H1 (cell line): ENCODE results near the gene GCHFR. TPM values are rescaled to one million over a fixed set of nuclear protein-coding genes. Genes with fewer than 3 reads are reported as not detected.

Experiments
- CTCF ChIA-PET: fragments of 300-600 bp; sonication (Branson Sonifier 250); formaldehyde crosslinking; loops from one replicate; lab custom pipeline; 2021; ENCODE audit not compliant: partially characterized antibody; lab: Charles Lee
- POLR2A ChIA-PET: fragments of 300-600 bp; sonication (Branson Sonifier 250); formaldehyde crosslinking; loops from one replicate; lab custom pipeline; 2021; ENCODE audit warnings: inconsistent platforms; ENCODE audit not compliant: partially characterized antibody; lab: Charles Lee
- DNase-seq, 2 experiments: peaks; one replicate each; pipeline versions ENCODE4 v3.0.0 to v3.0.0-alpha.2; 2010 to 2022; ENCODE audit warnings: low spot score in 2 of 2, low read depth in 1 of 2, mixed read lengths in 1 of 2
- FAIRE-seq: peaks from 2 replicates; lab custom pipeline; 2011; peaks lifted over from hg19 to GRCh38; lab: Jason Lieb, UNC
- H2AFZ ChIP-seq: 2 replicates; pipeline ENCODE4 v1.8.1; 2012; ENCODE audit warnings: low read length, inconsistent platforms
- H2AK5ac ChIP-seq: 2 replicates; pipeline ENCODE4 v1.6.1; 2013; ENCODE audit warnings: low read depth, low read length
- H2BK120ac ChIP-seq: replicated peaks from 2 replicates; pipeline ENCODE3; 2013; ENCODE audit warnings: low read depth, low read length, inconsistent platforms
- H2BK12ac ChIP-seq: 2 replicates; pipeline ENCODE4 v1.6.1; 2013; ENCODE audit warnings: low read depth, low read length
- H2BK15ac ChIP-seq: 2 replicates; pipeline ENCODE4 v1.6.1; 2013; ENCODE audit warnings: low read length
- H2BK20ac ChIP-seq: 2 replicates; pipeline ENCODE4 v1.6.1; 2013; ENCODE audit warnings: low read length
- H2BK5ac ChIP-seq: 2 replicates; pipeline ENCODE4 v1.6.1; 2013; ENCODE audit warnings: low read depth, low read length
- H3K14ac ChIP-seq: 2 replicates; pipeline ENCODE4 v1.6.1; 2013; ENCODE audit warnings: inconsistent platforms; ENCODE audit not compliant: insufficient read length
- H3K18ac ChIP-seq: 2 replicates; pipeline ENCODE4 v1.6.1; 2013; ENCODE audit warnings: low read length; ENCODE audit errors: extremely low read depth
- H3K23ac ChIP-seq: 2 replicates; pipeline ENCODE4 v1.6.1; 2013; ENCODE audit warnings: inconsistent platforms; ENCODE audit not compliant: insufficient read length
- H3K23me2 ChIP-seq: 2 replicates; pipeline ENCODE4 v1.6.1; 2013; ENCODE audit warnings: low read depth, low read length
- H3K27ac ChIP-seq: 2 replicates; pipeline ENCODE4 v1.6.1; 2011; ENCODE audit warnings: low read depth, low read length, inconsistent platforms
- H3K27me3 ChIP-seq, 4 experiments: replicated peaks in 1 of 4; 1 replicate in 1 of 4; 2 replicates in 3 of 4; pipeline versions ENCODE4 v1.6.1 to v1.8.1; 2011 to 2013; ENCODE audit warnings: low read length in 3 of 4, mild to moderate bottlenecking in 3 of 4, inconsistent platforms in 2 of 4, mixed read lengths in 2 of 4, moderate library complexity in 1 of 4; ENCODE audit not compliant: control insufficient read depth in 3 of 4, insufficient read depth in 3 of 4; ENCODE audit errors: extremely low read depth in 1 of 4
- H3K36me3 ChIP-seq, 4 experiments: 2 replicates each; pipeline versions ENCODE4 v1.6.1 to v1.8.1; 2011 to 2013; ENCODE audit warnings: mild to moderate bottlenecking in 4 of 4, low read length in 3 of 4, moderate library complexity in 2 of 4, control low read depth in 1 of 4, inconsistent platforms in 1 of 4; ENCODE audit not compliant: insufficient read depth in 4 of 4, control insufficient read depth in 2 of 4
- H3K4ac ChIP-seq: replicated peaks from 2 replicates; pipeline ENCODE3; 2013; ENCODE audit warnings: low read length, low read depth, mixed read lengths, inconsistent platforms; ENCODE audit not compliant: insufficient read length
- H3K4me1 ChIP-seq, 4 experiments: replicated peaks in 1 of 4; 1 replicate in 1 of 4; 2 replicates in 3 of 4; pipeline versions ENCODE4 v1.6.1 to v1.8.1; 2011 to 2013; ENCODE audit warnings: low read length in 3 of 4, inconsistent platforms in 2 of 4, mixed read lengths in 1 of 4; ENCODE audit not compliant: insufficient read depth in 4 of 4, control insufficient read depth in 3 of 4
- H3K4me2 ChIP-seq, 2 experiments: 2 replicates each; pipeline versions ENCODE4 v1.6.1 to v1.8.1; 2011 to 2013; ENCODE audit warnings: low read depth in 2 of 2, low read length in 2 of 2, control low read depth in 1 of 2, inconsistent platforms in 1 of 2, mild to moderate bottlenecking in 1 of 2; ENCODE audit not compliant: insufficient read depth in 1 of 2
- H3K4me3 ChIP-seq, 4 experiments: fragments of 200-600, 300-600 bp in 1 of 4; sonication (generic), shearing (Covaris generic), sonication (Bioruptor Twin) in 1 of 4; 2 replicates each; pipeline versions ENCODE4 v1.5.1 to v1.8.1; 2011 to 2016; ENCODE audit warnings: low read length in 4 of 4, low read depth in 3 of 4, control low read depth in 2 of 4, inconsistent platforms in 2 of 4, mild to moderate bottlenecking in 2 of 4, mixed read lengths in 1 of 4, moderate library complexity in 1 of 4; ENCODE audit not compliant: insufficient read depth in 2 of 4; ENCODE audit errors: extremely low read depth in 1 of 4
- H3K56ac ChIP-seq: replicated peaks from 2 replicates; pipeline ENCODE3; 2013; ENCODE audit warnings: low read depth, mild to moderate bottlenecking, mixed read lengths, low read length, inconsistent platforms; ENCODE audit not compliant: insufficient read length
- H3K79me1 ChIP-seq: 2 replicates; pipeline ENCODE4 v1.6.1; 2013; ENCODE audit warnings: low read depth, low read length, control low read depth
- H3K79me2 ChIP-seq, 2 experiments: 2 replicates each; pipeline versions ENCODE4 v1.6.1 to v1.8.1; 2012 to 2013; ENCODE audit warnings: low read length in 2 of 2, mild to moderate bottlenecking in 2 of 2, inconsistent platforms in 1 of 2; ENCODE audit not compliant: insufficient read depth in 2 of 2, control insufficient read depth in 1 of 2
- H3K9ac ChIP-seq, 4 experiments: replicated peaks in 1 of 4; 1 replicate in 1 of 4; 2 replicates in 3 of 4; pipeline versions ENCODE4 v1.6.1 to v1.8.1; 2011 to 2013; ENCODE audit warnings: low read depth in 3 of 4, low read length in 3 of 4, control low read depth in 2 of 4, mild to moderate bottlenecking in 2 of 4, moderate library complexity in 2 of 4, inconsistent platforms in 1 of 4; ENCODE audit errors: extremely low read depth in 1 of 4
- H3K9me3 ChIP-seq, 2 experiments: 2 replicates each; pipeline versions ENCODE4 v1.6.1 to v1.8.1; 2012 to 2013; ENCODE audit warnings: mild to moderate bottlenecking in 2 of 2, moderate library complexity in 2 of 2, control low read depth in 1 of 2, inconsistent platforms in 1 of 2, low read depth in 1 of 2, low read length in 1 of 2, mixed read lengths in 1 of 2; ENCODE audit not compliant: insufficient read depth in 2 of 2
- H4K20me1 ChIP-seq, 2 experiments: replicated peaks in 1 of 2; 2 replicates each; pipeline versions ENCODE3 to v1.8.1; 2011 to 2013; ENCODE audit warnings: inconsistent platforms in 2 of 2, low read length in 2 of 2, mild to moderate bottlenecking in 1 of 2; ENCODE audit not compliant: insufficient read depth in 2 of 2, control insufficient read depth in 1 of 2
- H4K5ac ChIP-seq: 2 replicates; pipeline ENCODE4 v1.6.1; 2013; ENCODE audit warnings: low read length, low read depth, mixed read lengths, inconsistent platforms; ENCODE audit not compliant: insufficient read length
- H4K8ac ChIP-seq: 2 replicates; pipeline ENCODE4 v1.8.0; 2013; ENCODE audit warnings: mild to moderate bottlenecking, moderate library complexity, low read length, inconsistent platforms; ENCODE audit not compliant: insufficient read depth; ENCODE audit errors: extremely low read depth
- H4K91ac ChIP-seq: replicated peaks from 2 replicates; pipeline ENCODE3; 2013; ENCODE audit warnings: low read length, mixed read lengths, inconsistent platforms; ENCODE audit not compliant: insufficient read length
- SP2 ChIP-seq: IDR thresholded peaks from 2 replicates; pipeline ENCODE4 v1.6.1; 2012; ENCODE audit warnings: mild to moderate bottlenecking, low read length, inconsistent platforms
- WGBS, 2 experiments: shearing (Covaris generic) in 1 of 2; methylation state at CpG; one replicate each; pipeline versions ENCODE4 v1.1.6 to v1.1.7; 2013 to 2015; ENCODE audit warnings: low lambda C conversion rate in 2 of 2, mixed read lengths in 2 of 2, inconsistent platforms in 1 of 2, low coverage in 1 of 2, missing lambda C conversion rate in 1 of 2; ENCODE audit not compliant: insufficient replicate concordance in 2 of 2, insufficient coverage in 1 of 2, insufficient read length in 1 of 2; ENCODE audit errors: extremely low coverage in 1 of 2, missing lambda C conversion rate in 1 of 2; 5-methylcytosine and 5-hydroxymethylcytosine counted together
- polyA plus RNA-seq, 7 experiments: library from polyadenylated mRNA; depleted of rRNA in 3 of 7; stranded (reverse) in 5 of 7; unstranded in 2 of 7; fragments of >200 nt in 5 of 7; fragments of 200-250 nt in 2 of 7; gene quantifications; 1 replicate in 5 of 7; 2 replicates in 1 of 7; 4 replicates in 1 of 7; pipeline versions ENCODE4 v1.2.1 to v1.2.3, GENCODE V29; 2011 to 2013; ENCODE audit warnings: missing spikeins in 2 of 7, mixed read lengths in 2 of 7
- total RNA-seq: library from RNA; stranded (reverse); fragmentation: NEBNext Ultra II Directional; extraction: Animal tissue kit (Norgen Biotek cat#: 25700); gene quantifications from 2 replicates; pipeline ENCODE4 v1.2.1, GENCODE V29; 2021

GCHFR gene
- total and polyA plus RNA-seq, 2 of the 8 experiments (the other 6 are each of a cell fraction or from before 2014, with no cell fraction given) = 25.9 to 81.5 TPM

DNA sequence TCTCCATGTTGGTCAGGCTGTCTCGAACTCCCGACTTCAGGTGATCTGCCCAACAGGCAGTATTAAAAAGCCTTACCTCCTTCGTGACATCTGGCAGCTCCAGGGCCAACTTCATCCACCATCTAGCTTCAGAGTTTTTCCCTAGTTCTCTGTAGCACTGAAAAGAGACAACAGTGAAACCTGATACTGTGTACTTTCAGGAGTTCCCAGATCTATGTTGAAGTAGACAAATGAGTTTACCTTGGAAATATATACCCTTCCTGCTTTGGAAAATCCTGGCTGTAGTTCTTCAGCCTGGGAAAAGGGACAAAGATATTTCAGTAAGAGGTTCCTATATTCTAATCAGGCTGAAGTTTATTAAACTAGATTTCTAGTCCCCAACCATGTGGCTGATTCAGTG, 26.8 kb upstream of the GCHFR start:
- WGBS, 2 experiments = 86% methylated on average over 3 of the region's 3 CpGs; no CpG with 5 or more reads in 1 of the 2 experiments
- CTCF ChIA-PET = interaction anchor here (0.7 to 4.2 kb wide), 7 partner anchors 9 to 170 kb away, joined by 3 to 22 read pairs (median 5); partner anchors contain the start of gene VPS18

More for the DNA sequence above, 26.8 kb upstream of the GCHFR start:
- H4K8ac ChIP-seq = no peak overlapping the region
- no peaks in the 10 kb centered on the region for H3K27me3 ChIP-seq
- H3K27ac ChIP-seq = no peak overlapping the region
- no peak overlapping the region for H4K91ac ChIP-seq
- H2BK5ac ChIP-seq = no peak overlapping the region
- no peaks in the 10 kb centered on the region for H3K23me2 ChIP-seq
- H3K23ac ChIP-seq = no peak overlapping the region
- FAIRE-seq = no peak
- H3K14ac ChIP-seq = no peak overlapping the region
- H2BK20ac ChIP-seq = no peak overlapping the region
- peaks cover 12 to 18% (median 17%) of the 10 kb centered on the region in 4 experiments for H3K4me1 ChIP-seq
- DNase-seq = no peak
- no peak overlapping the region for H3K9ac ChIP-seq
- no peak overlapping the region for H3K4ac ChIP-seq
- no peak overlapping the region for H2BK12ac ChIP-seq
- H3K9me3 ChIP-seq = no peaks in the 10 kb centered on the region
- no peak overlapping the region for H2BK15ac ChIP-seq
- no peak overlapping the region for H3K18ac ChIP-seq
- peaks cover 3 to 42% (median 25%) of the 10 kb centered on the region in 4 experiments; a peak in 6 of 8 replicates for H3K36me3 ChIP-seq
- no peak overlapping the region for H3K4me3 ChIP-seq
- no peak overlapping the region for H2AFZ ChIP-seq
- H3K79me2 ChIP-seq = no peaks in the 10 kb centered on the region
- no peak overlapping the region for H4K5ac ChIP-seq
- no peak for TF ChIP-seq SP2
- TF ChIP-seq, all 59 proteins: peak for 0
- no peak overlapping the region for H3K56ac ChIP-seq
- no peak overlapping the region for H3K4me2 ChIP-seq
- H2BK120ac ChIP-seq = no peak overlapping the region
- H3K79me1 ChIP-seq = no peaks in the 10 kb centered on the region
- peaks cover 0 to 1% of the 10 kb centered on the region in 2 experiments for H4K20me1 ChIP-seq
- POLR2A ChIA-PET = interaction anchor here (0.6 to 2.6 kb wide), 4 partner anchors 11 to 165 kb away, joined by 3 to 11 read pairs (median 6); partner anchors contain the start of genes RAD51 and SPINT1
- H2AK5ac ChIP-seq = no peak overlapping the region
